ENCODE results near the gene RND3.

RND3 gene

GRCh38 chr2:150494234-150494945 lies 6.9 kb upstream of the RND3 start:
- DNase-seq (ENCODE audit: low read depth), result no peak

GRCh38 chr2:150491943-150492342 lies 4.5 kb upstream of the RND3 start:
- DNase-seq (ENCODE audit: low read depth), result peak; percentile 83

- DNase-seq (ENCODE audit: low read depth), result no peak
These were observed 4.0 kb upstream of the RND3 start for GRCh38 chr2:150491430-150491829.

- DNase-seq (ENCODE audit: low read depth), result no peak
These were observed 3.0 kb upstream of the RND3 start for GRCh38 chr2:150490466-150490865.

GRCh38 chr2:150486539-150487484 lies 655 bp downstream of the RND3 start:
- DNase-seq (ENCODE audit: low read depth), result no peak

- DNase-seq (ENCODE audit: low read depth), result no peak
These were observed 1.5 kb downstream of the RND3 start for GRCh38 chr2:150485871-150486538.

- no peak for DNase-seq (ENCODE audit: low read depth)
These were observed 2.2 kb downstream of the RND3 start for GRCh38 chr2:150485114-150485870.

GRCh38 chr2:150484461-150485021 lies 2.9 kb downstream of the RND3 start:
- DNase-seq (ENCODE audit: low read depth), result no peak

GRCh38 chr2:150484006-150484405 lies 3.5 kb downstream of the RND3 start:
- DNase-seq (ENCODE audit: low read depth), result no peak

- no peak for DNase-seq (ENCODE audit: low read depth)
These were observed 3.9 kb downstream of the RND3 start for GRCh38 chr2:150483532-150483931.

- DNase-seq (ENCODE audit: low read depth), result no peak
These were observed 4.6 kb downstream of the RND3 start for GRCh38 chr2:150482667-150483400.

- no peak for DNase-seq (ENCODE audit: low read depth)
These were observed 5.4 kb downstream of the RND3 start for GRCh38 chr2:150482111-150482510.

- DNase-seq (ENCODE audit: low read depth), result no peak
These were observed 6.3 kb downstream of the RND3 start for GRCh38 chr2:150480971-150481830.

- DNase-seq (ENCODE audit: low read depth), result no peak
These were observed 7.2 kb downstream of the RND3 start for GRCh38 chr2:150480241-150480640.

GRCh38 chr2:150479075-150479915 lies 8.2 kb downstream of the RND3 start:
- no peak for DNase-seq (ENCODE audit: low read depth)

GRCh38 chr2:150478200-150478974 lies 9.1 kb downstream of the RND3 start:
- no peak for DNase-seq (ENCODE audit: low read depth)

- DNase-seq (ENCODE audit: low read depth), result no peak
These were observed 10.1 kb downstream of the RND3 start for GRCh38 chr2:150477347-150477746.

GRCh38 chr2:150476809-150477302 lies 10.6 kb downstream of the RND3 start:
- DNase-seq (ENCODE audit: low read depth), result no peak

All from stromal cell of bone marrow (primary cell).